Parathyroid adenoma (tissue), 2 donors: ENCODE measurements around the gene CFAP221.

ENCODE experiments used
- H2AFZ ChIP-seq: fragments of 300-600 bp; sonication (generic); one replicate; pipeline ENCODE4 v1.7.0; 2017; ENCODE audit warnings: antibody characterized with exemption, mild to moderate bottlenecking
- H3K27ac ChIP-seq: fragments of 300-600 bp; sonication (generic); one replicate; pipeline ENCODE4 v1.7.0; 2017
- H3K27me3 ChIP-seq: fragments of 300-600 bp; sonication (generic); one replicate; pipeline ENCODE4 v1.7.0; 2017; ENCODE audit warnings: low read length; ENCODE audit not compliant: control insufficient read depth, insufficient read depth
- H3K36me3 ChIP-seq: fragments of 300-600 bp; sonication (generic); one replicate; pipeline ENCODE4 v1.7.0; 2017; ENCODE audit warnings: low read length; ENCODE audit not compliant: control insufficient read depth, insufficient read depth
- H3K4me1 ChIP-seq: fragments of 300-600 bp; sonication (generic); one replicate; pipeline ENCODE4 v1.7.0; 2017; ENCODE audit warnings: control low read depth
- H3K4me2 ChIP-seq: fragments of 300-600 bp; sonication (generic); one replicate; pipeline ENCODE4 v1.7.0; 2017; ENCODE audit warnings: low read length
- H3K4me3 ChIP-seq: fragments of 300-600 bp; sonication (generic); one replicate; pipeline ENCODE4 v1.7.0; 2017; ENCODE audit warnings: low read depth, low read length
- H3K79me2 ChIP-seq: fragments of 300-600 bp; sonication (generic); one replicate; pipeline ENCODE4 v1.7.0; 2017; ENCODE audit warnings: control low read depth
- H3K9ac ChIP-seq: fragments of 300-600 bp; sonication (generic); one replicate; pipeline ENCODE4 v1.7.0; 2017; ENCODE audit warnings: mild to moderate bottlenecking
- H3K9me3 ChIP-seq: fragments of 300-600 bp; sonication (generic); one replicate; pipeline ENCODE4 v1.7.0; 2017; ENCODE audit warnings: low read length; ENCODE audit not compliant: control insufficient read depth
- CTCF ChIP-seq: fragments of 300-600 bp; sonication (generic); IDR thresholded peaks from one replicate; pipeline ENCODE4 v1.7.0; 2017; ENCODE audit warnings: antibody characterized with exemption, mild to moderate bottlenecking
- donor health status: primary hyperparathyroidism.

Gene CFAP221

GRCh38 chr2:119657466-119658145 is 113.4 kb downstream of the CFAP221 start:
- Histone ChIP-seq H3K27ac (no peak overlapping the region), H2AFZ (no peak overlapping the region), H3K4me3 (no peak overlapping the region), H3K4me2 (no peak overlapping the region), H3K4me1 (no peaks in the 10 kb centered on the region), H3K79me2 (no peaks in the 10 kb centered on the region), H3K36me3 (no peaks in the 10 kb centered on the region), H3K27me3 (no peaks in the 10 kb centered on the region), H3K9me3 (no peaks in the 10 kb centered on the region), H3K9ac (no peak overlapping the region)
- TF ChIP-seq CTCF, result no peak

GRCh38 chr2:119659601-119660342 is 115.5 kb downstream of the CFAP221 start:
- Histone ChIP-seq H3K9ac (no peak overlapping the region), H3K4me1 (no peaks in the 10 kb centered on the region), H3K4me2 (no peak overlapping the region), H3K36me3 (no peaks in the 10 kb centered on the region), H3K27ac (no peak overlapping the region), H3K79me2 (no peaks in the 10 kb centered on the region), H3K4me3 (no peak overlapping the region), H2AFZ (peak overlapping the region; percentile 35), H3K27me3 (no peaks in the 10 kb centered on the region), H3K9me3 (no peaks in the 10 kb centered on the region)
- TF ChIP-seq CTCF, result peak; percentile 87

GRCh38 chr2:119660343-119660658 is 116.1 kb downstream of the CFAP221 start:
- H3K79me2 ChIP-seq, result no peaks in the 10 kb centered on the region
- no peaks in the 10 kb centered on the region for H3K27me3 ChIP-seq
- H3K9ac ChIP-seq, result no peak overlapping the region
- no peaks in the 10 kb centered on the region for H3K36me3 ChIP-seq
- no peak for TF ChIP-seq CTCF
- H3K9me3 ChIP-seq, result no peaks in the 10 kb centered on the region
- no peaks in the 10 kb centered on the region for H3K4me1 ChIP-seq
- no peak overlapping the region for H3K4me2 ChIP-seq
- no peak overlapping the region for H3K27ac ChIP-seq
- H2AFZ ChIP-seq, result peak overlapping the region; percentile 35
- H3K4me3 ChIP-seq, result no peak overlapping the region

GRCh38 chr2:119662297-119662696 is 118.0 kb downstream of the CFAP221 start:
- H3K36me3 ChIP-seq, result no peaks in the 10 kb centered on the region
- no peaks in the 10 kb centered on the region for H3K4me1 ChIP-seq
- no peak overlapping the region for H3K9ac ChIP-seq
- no peak overlapping the region for H3K27ac ChIP-seq
- no peak overlapping the region for H3K4me3 ChIP-seq
- no peak for TF ChIP-seq CTCF
- H3K4me2 ChIP-seq, result no peak overlapping the region
- H3K27me3 ChIP-seq, result no peaks in the 10 kb centered on the region
- H2AFZ ChIP-seq, result no peak overlapping the region
- H3K79me2 ChIP-seq, result no peaks in the 10 kb centered on the region
- H3K9me3 ChIP-seq, result no peaks in the 10 kb centered on the region

- no peaks in the 10 kb centered on the region for H3K79me2 ChIP-seq
- H3K4me3 ChIP-seq, result no peak overlapping the region
- H3K9ac ChIP-seq, result no peak overlapping the region
- H3K4me2 ChIP-seq, result no peak overlapping the region
- H3K36me3 ChIP-seq, result no peaks in the 10 kb centered on the region
- no peak overlapping the region for H2AFZ ChIP-seq
- no peak overlapping the region for H3K27ac ChIP-seq
- H3K4me1 ChIP-seq, result no peaks in the 10 kb centered on the region
- TF ChIP-seq CTCF, result no peak
- no peaks in the 10 kb centered on the region for H3K27me3 ChIP-seq
- no peaks in the 10 kb centered on the region for H3K9me3 ChIP-seq
Measured at GRCh38 chr2:119668546-119668945, 124.3 kb downstream of the CFAP221 start.
